LNCaP clone FGC (cell line): ENCODE data around the gene TPSAB1.

Experiments used
- DNase-seq: peaks from one replicate; pipeline ENCODE4 v3.0.0-alpha.2; 2011; ENCODE audit warnings: low read depth
- H3K4me3 ChIP-seq: 2 replicates; pipeline ENCODE4 v1.5.1; 2011; ENCODE audit warnings: mild to moderate bottlenecking, low read depth, low read length, control low read depth
- CTCF ChIP-seq: IDR thresholded peaks from 2 replicates; pipeline ENCODE4 v1.5.1; 2012; ENCODE audit warnings: mild to moderate bottlenecking; ENCODE audit not compliant: control insufficient read depth, insufficient read depth; ENCODE audit errors: extremely low read depth

Gene TPSAB1

GRCh38 chr16:1211451-1212268 lies 28.8 kb upstream of the TPSAB1 start:
- TF ChIP-seq CTCF, result no peak
- DNase-seq, result no peak
- H3K4me3 ChIP-seq, result no peak overlapping the region

GRCh38 chr16:1212616-1213194 lies 27.8 kb upstream of the TPSAB1 start:
- no peak overlapping the region for H3K4me3 ChIP-seq
- no peak for DNase-seq
- no peak for TF ChIP-seq CTCF

GRCh38 chr16:1213231-1213630 lies 27.3 kb upstream of the TPSAB1 start:
- TF ChIP-seq CTCF, result no peak
- no peak for DNase-seq
- H3K4me3 ChIP-seq, result no peak overlapping the region

GRCh38 chr16:1213796-1214372 lies 26.6 kb upstream of the TPSAB1 start:
- no peak overlapping the region for H3K4me3 ChIP-seq
- no peak for TF ChIP-seq CTCF
- no peak for DNase-seq

GRCh38 chr16:1214719-1215118 lies 25.8 kb upstream of the TPSAB1 start:
- H3K4me3 ChIP-seq, result no peak overlapping the region
- DNase-seq, result no peak
- TF ChIP-seq CTCF, result no peak

GRCh38 chr16:1215574-1216295 lies 24.8 kb upstream of the TPSAB1 start:
- no peak for DNase-seq
- no peak overlapping the region for H3K4me3 ChIP-seq
- TF ChIP-seq CTCF, result no peak
